Activated naive CD4-positive, alpha-beta T cell treated with anti-CD3 and anti-CD28 coated beads, Interleukin-2, amount 50 U/mL, for 72 hours (primary cell): ENCODE results near the gene ZNF202. TPM values are rescaled to one million over a fixed set of nuclear protein-coding genes. Genes with fewer than 3 reads are reported as not detected.

Experiments used
- ATAC-seq, 2 donors: fragments of 150-1000 bp; cut with Tn5 transposase; 2 replicates each; pipeline ENCODE4 v1.10.0; 2021; ENCODE audit warnings: mild to moderate bottlenecking in 2 of 2, moderate library complexity in 2 of 2
- DNase-seq, 2 donors: peaks; one replicate each; pipeline ENCODE4 v3.0.0; 2021 to 2022; ENCODE audit warnings: low spot score in 2 of 2
- H3K27ac Mint-ChIP-seq, 2 donors: one replicate each; pipeline ENCODE4 v1.8.0; 2022; ENCODE audit warnings: mild to moderate bottlenecking in 2 of 2, mixed read lengths in 2 of 2
- H3K36me3 Mint-ChIP-seq, 2 donors: one replicate each; pipeline ENCODE4 v1.8.0; 2022; ENCODE audit warnings: mixed read lengths in 2 of 2
- H3K9me3 Mint-ChIP-seq, 2 donors: one replicate each; pipeline ENCODE4 v1.8.0; 2022; ENCODE audit warnings: mixed read lengths in 2 of 2
- total RNA-seq, 2 donors: library from RNA; stranded (reverse); gene quantifications; one replicate each; pipeline ENCODE4 v1.2.3, GENCODE V29; 2022

Gene ZNF202
- total RNA-seq, 2 donors from 2014 or later: 6.9 to 12.2 TPM

GRCh38 chr11:123702696-123703095 lies 38.8 kb downstream of the ZNF202 start:
- Mint-ChIP-seq H3K36me3 (no peaks in the 10 kb centered on the region), H3K27ac (no peak overlapping the region), H3K9me3 (no peaks in the 10 kb centered on the region)
- DNase-seq (no peak), ATAC-seq (no peak)

GRCh38 chr11:123702139-123702538 lies 39.3 kb downstream of the ZNF202 start:
- Mint-ChIP-seq H3K27ac (no peak overlapping the region), H3K9me3 (no peaks in the 10 kb centered on the region), H3K36me3 (no peaks in the 10 kb centered on the region)
- ATAC-seq: no peak
- DNase-seq: no peak

GRCh38 chr11:123700772-123701171 lies 40.7 kb downstream of the ZNF202 start:
- Mint-ChIP-seq H3K36me3 (no peaks in the 10 kb centered on the region), H3K27ac (no peak overlapping the region), H3K9me3 (no peaks in the 10 kb centered on the region)
- ATAC-seq (no peak), DNase-seq (no peak)

- Mint-ChIP-seq H3K9me3 (no peaks in the 10 kb centered on the region), H3K27ac (no peak overlapping the region), H3K36me3 (no peaks in the 10 kb centered on the region)
- DNase-seq (no peak), ATAC-seq (no peak)
Measured at GRCh38 chr11:123698546-123699127, 42.8 kb downstream of the ZNF202 start.

- Mint-ChIP-seq H3K36me3 (no peaks in the 10 kb centered on the region), H3K9me3 (no peaks in the 10 kb centered on the region), H3K27ac (no peak overlapping the region)
- ATAC-seq: no peak
- DNase-seq: no peak
Measured at GRCh38 chr11:123696183-123696582, 45.3 kb downstream of the ZNF202 start.

GRCh38 chr11:123695231-123695630 lies 46.2 kb downstream of the ZNF202 start:
- DNase-seq (no peak), ATAC-seq (no peak)
- no peaks in the 10 kb centered on the region for H3K36me3 Mint-ChIP-seq
- H3K9me3 Mint-ChIP-seq: no peaks in the 10 kb centered on the region
- no peak overlapping the region for H3K27ac Mint-ChIP-seq

- Mint-ChIP-seq H3K36me3 (no peaks in the 10 kb centered on the region), H3K9me3 (no peaks in the 10 kb centered on the region), H3K27ac (no peak overlapping the region)
- no peak for DNase-seq
- ATAC-seq: no peak
Measured at GRCh38 chr11:123694551-123694950, 46.9 kb downstream of the ZNF202 start.

- no peaks in the 10 kb centered on the region for H3K36me3 Mint-ChIP-seq
- DNase-seq: no peak
Measured at GRCh38 chr11:123692961-123693360, 48.5 kb downstream of the ZNF202 start.

GRCh38 chr11:123690485-123690884 lies 51.0 kb downstream of the ZNF202 start:
- DNase-seq: peak in 1 of 2 donors; percentile 17
- peak; percentile 83 to 99 for ATAC-seq
- H3K36me3 Mint-ChIP-seq: no peaks in the 10 kb centered on the region
- no peaks in the 10 kb centered on the region for H3K9me3 Mint-ChIP-seq
- peak overlapping the region in 1 of 2 donors; percentile 60 for H3K27ac Mint-ChIP-seq

More at GRCh38 chr11:123692961-123693360, 48.5 kb downstream of the ZNF202 start:
- no peak overlapping the region for H3K27ac Mint-ChIP-seq
- no peaks in the 10 kb centered on the region for H3K9me3 Mint-ChIP-seq
- ATAC-seq: no peak

- Mint-ChIP-seq H3K36me3 (no peaks in the 10 kb centered on the region), H3K27ac (no peak overlapping the region), H3K9me3 (no peaks in the 10 kb centered on the region)
- DNase-seq (no peak), ATAC-seq (no peak)
Measured at GRCh38 chr11:123684601-123685000, 56.9 kb downstream of the ZNF202 start.

- DNase-seq: no peak
- H3K36me3 Mint-ChIP-seq: no peaks in the 10 kb centered on the region
- H3K27ac Mint-ChIP-seq: no peak overlapping the region
- no peaks in the 10 kb centered on the region for H3K9me3 Mint-ChIP-seq
- ATAC-seq: no peak
Measured at GRCh38 chr11:123683428-123684170, 57.9 kb downstream of the ZNF202 start.

GRCh38 chr11:123682696-123683410 lies 58.6 kb downstream of the ZNF202 start:
- Mint-ChIP-seq H3K27ac (no peak overlapping the region), H3K36me3 (no peaks in the 10 kb centered on the region), H3K9me3 (no peaks in the 10 kb centered on the region)
- DNase-seq (no peak), ATAC-seq (no peak)

GRCh38 chr11:123681030-123681429 lies 60.4 kb downstream of the ZNF202 start:
- Mint-ChIP-seq H3K27ac (peak overlapping the region; percentile 18 to 68), H3K36me3 (no peaks in the 10 kb centered on the region), H3K9me3 (no peaks in the 10 kb centered on the region)
- ATAC-seq: peak; percentile 95 to 99
- peak in 1 of 2 donors; percentile 9 for DNase-seq

- Mint-ChIP-seq H3K36me3 (no peaks in the 10 kb centered on the region), H3K9me3 (no peaks in the 10 kb centered on the region), H3K27ac (no peak overlapping the region)
- ATAC-seq (no peak), DNase-seq (no peak)
Measured at GRCh38 chr11:123678246-123678645, 63.2 kb downstream of the ZNF202 start.

GRCh38 chr11:123677510-123677909 lies 64.0 kb downstream of the ZNF202 start:
- ATAC-seq: no peak
- H3K27ac Mint-ChIP-seq: no peak overlapping the region
- H3K9me3 Mint-ChIP-seq: no peaks in the 10 kb centered on the region
- no peaks in the 10 kb centered on the region for H3K36me3 Mint-ChIP-seq
- DNase-seq: no peak

- ATAC-seq: no peak
- Mint-ChIP-seq H3K9me3 (no peaks in the 10 kb centered on the region), H3K36me3 (no peaks in the 10 kb centered on the region), H3K27ac (no peak overlapping the region)
- no peak for DNase-seq
Measured at GRCh38 chr11:123674297-123674696, 67.2 kb downstream of the ZNF202 start.
